Heart left ventricle (tissue), 16 donors: ENCODE results near the gene CLEC1B. TPM values are rescaled to one million over a fixed set of nuclear protein-coding genes. Genes with fewer than 3 reads are reported as not detected.
A peak's percentile ranks its signal among the peaks of the same experiment; 100 is the strongest.
"Not testable (repeated sequence)": the region's sequence is repeated elsewhere in the genome, so short reads cannot be mapped to it uniquely, and the experiment has no call there.

ENCODE experiments used
- ATAC-seq, 4 donors: fragments of 200-7000 bp; cut with Tn5 transposase; one replicate each; pipeline ENCODE4 v1.9.1; 2020 to 2022; ENCODE audit warnings: moderate library complexity in 4 of 4, mild to moderate bottlenecking in 3 of 4, moderate number of reproducible peaks in 1 of 4
- DNase-seq, 5 donors: peaks; one replicate each; pipeline ENCODE4 v3.0.0-alpha.2; 2020
- H3K27ac ChIP-seq, 12 donors: fragments of 200-600 bp; sonication (generic) in 4 of 12; one replicate each; pipeline versions ENCODE4 v1.5.0 to v1.8.0; 2016 to 2022; ENCODE audit warnings: mild to moderate bottlenecking in 2 of 12
- H3K27me3 ChIP-seq, 9 donors: fragments of 200-600 bp; sonication (generic) in 2 of 9; one replicate each; pipeline versions ENCODE4 v1.5.1 to v1.8.0; 2016 to 2022; ENCODE audit warnings: mild to moderate bottlenecking in 3 of 9
- H3K36me3 ChIP-seq, 9 donors: fragments of 200-600 bp; sonication (generic) in 2 of 9; one replicate each; pipeline versions ENCODE4 v1.5.0 to v1.8.0; 2018 to 2022; ENCODE audit warnings: mild to moderate bottlenecking in 2 of 9
- H3K4me1 ChIP-seq, 12 donors: fragments of 200-600 bp; sonication (generic) in 4 of 12; one replicate each; pipeline versions ENCODE4 v1.5.0 to v1.8.0; 2016 to 2022; ENCODE audit warnings: mild to moderate bottlenecking in 3 of 12
- H3K4me3 ChIP-seq, 12 donors: fragments of 200-600 bp; sonication (generic) in 4 of 12; one replicate each; pipeline versions ENCODE4 v1.5.0 to v1.8.0; 2017 to 2022; ENCODE audit warnings: mild to moderate bottlenecking in 9 of 12, moderate library complexity in 4 of 12
- H3K9me3 ChIP-seq, 12 donors: fragments of 200-600 bp; sonication (generic) in 4 of 12; one replicate each; pipeline versions ENCODE4 v1.5.0 to v1.8.0; 2016 to 2022; ENCODE audit warnings: mild to moderate bottlenecking in 1 of 12
- CTCF ChIP-seq, 12 donors: fragments of 200-600 bp; sonication (generic) in 4 of 12; IDR thresholded peaks; one replicate each; pipeline versions ENCODE4 v1.5.0 to v1.8.0; 2018 to 2022; ENCODE audit warnings: antibody characterized with exemption in 12 of 12, mild to moderate bottlenecking in 5 of 12
- POLR2A ChIP-seq, 2 donors: fragments of 450-650 bp; IDR thresholded peaks; one replicate each; pipeline ENCODE4 v1.6.1; 2017; ENCODE audit warnings: antibody characterized with exemption in 2 of 2, mild to moderate bottlenecking in 2 of 2, moderate library complexity in 2 of 2
- WGBS, 4 donors: extraction: QIAGEN DNeasy Blood & Tissue Kit in 2 of 4; methylation state at CpG; one replicate each; pipeline versions ENCODE4 v1.1.5 to v1.1.7; 2013 to 2018; 5-methylcytosine and 5-hydroxymethylcytosine counted together
- intact Hi-C, 10 donors: fragments of 100-400 bp; cut with DNase I; formaldehyde crosslinking; loops; one replicate each; pipeline versions ENCODE4 v1.11.1 to v1.14.2; 2022
- polyA plus RNA-seq, 2 donors: library from polyadenylated mRNA; stranded (reverse); fragments of 200-250 nt; gene quantifications; one replicate each; pipeline ENCODE4 v1.2.3, GENCODE V29; 2013
- total RNA-seq, 9 donors: library from RNA; depleted of rRNA in 2 of 9; stranded (reverse); fragments of >200 nt in 2 of 9; fragmentation: NEBNext Ultra II Directional in 3 of 9; extraction: Animal tissue kit (Norgen Biotek cat#: 25700) in 3 of 9; gene quantifications; one replicate each; pipeline versions ENCODE4 v1.1.0 to v1.2.4, GENCODE V29; 2016 to 2023
- donor health status: ischemic (EF 13 %, LVEDD 7.1; RV severe dilation, severe dysfunction).
- donor health status: healthy with polysubstance abuse.
- donor health status: DM: no; HTN: yes; CAD: no.
- donor health status: DM: no; HTN: no; CAD: no.
- donor health status: ischemic (EF 25% LVEDD 6.9; RV normal size, moderate dysfunction).
- donor health status: ischemic (EF 25% LVEDD 5.7; RV mildly dilated, moderate dysfunction).
- donor health status: healthy.
- donor health status: DM: yes; HTN: yes; CAD: no.
- donor health status: ischemic (EF 35%, LVEDD 5.7; RV mildly dilated, moderate dysfunction).
- donor health status: nonischemic (EF 11% LVEDD 7.7; RV severe dilation, severe dysfunction).
- donor health status: DM: yes; HTN: yes; CAD: no.
- donor health status: PGD.
- donor health status: ischemic (EF 29% LVEDD 5.4; RV normal size, mild dysfunction).
- donor health status: nonischemic (EF 23%, LVEDD 6.1; RV moderate dilation, normal function).

The CLEC1B gene
- total and polyA plus RNA-seq, 11 donors, result not detected

GRCh38 chr12:9961901-9962300 lies 37.0 kb downstream of the CLEC1B start:
- Histone ChIP-seq H3K4me3 (no peak overlapping the region), H3K36me3 (no peaks in the 10 kb centered on the region), H3K9me3 (no peaks in the 10 kb centered on the region), H3K27me3 (no peaks in the 10 kb centered on the region), H3K27ac (no peak overlapping the region), H3K4me1 (peaks cover 0 to 17% (median 0%) of the 10 kb centered on the region in 12 donors)
- DNase-seq (no peak), ATAC-seq (no peak)
- TF ChIP-seq CTCF (IDR thresholded peaks at IDR 0.05) (no peak), POLR2A (IDR thresholded peaks at IDR 0.05) (no peak)
- 60 to 80% (median 75%) methylated on average over 3 of the region's 3 CpGs for WGBS, 4 donors
- intact Hi-C loops, result no loop called here

- H3K4me1 ChIP-seq, result peaks cover 0 to 17% (median 0%) of the 10 kb centered on the region in 12 donors
- no peaks in the 10 kb centered on the region for H3K9me3 ChIP-seq
- no peak for DNase-seq
- ATAC-seq, result no peak
- no peak overlapping the region for H3K4me3 ChIP-seq
- 89 to 95% (median 93%) methylated on average over 3 of the region's 3 CpGs for WGBS, 4 donors
- TF ChIP-seq CTCF (IDR thresholded peaks at IDR 0.05) (no peak), POLR2A (IDR thresholded peaks at IDR 0.05) (no peak)
- H3K36me3 ChIP-seq, result no peaks in the 10 kb centered on the region
- intact Hi-C loops, result no loop called here
- H3K27ac ChIP-seq, result peak overlapping the region in 1 of 12 donors; percentile 75
- no peaks in the 10 kb centered on the region for H3K27me3 ChIP-seq
Measured at GRCh38 chr12:9961106-9961505, 37.8 kb downstream of the CLEC1B start.

- TF ChIP-seq CTCF (IDR thresholded peaks at IDR 0.05) (no peak), POLR2A (IDR thresholded peaks at IDR 0.05) (no peak)
- intact Hi-C loops, result no loop called here
- H3K4me1 ChIP-seq, result peaks cover 0 to 17% (median 0%) of the 10 kb centered on the region in 12 donors
- DNase-seq (no peak), ATAC-seq (no peak)
- H3K4me3 ChIP-seq, result no peak overlapping the region
- no peaks in the 10 kb centered on the region for H3K27me3 ChIP-seq
- peak overlapping the region in 1 of 12 donors; percentile 75 for H3K27ac ChIP-seq
- H3K36me3 ChIP-seq, result no peaks in the 10 kb centered on the region
- H3K9me3 ChIP-seq, result no peaks in the 10 kb centered on the region
- WGBS, 4 donors, result 69 to 83% (median 73%) methylated on average over 5 of the region's 5 CpGs
Measured at GRCh38 chr12:9960590-9960989, 38.3 kb downstream of the CLEC1B start.

- TF ChIP-seq POLR2A (IDR thresholded peaks at IDR 0.05) (no peak), CTCF (IDR thresholded peaks at IDR 0.05) (no peak)
- no peaks in the 10 kb centered on the region for H3K36me3 ChIP-seq
- intact Hi-C loops, result no loop called here
- peaks cover 0 to 3% (median 0%) of the 10 kb centered on the region in 9 donors for H3K27me3 ChIP-seq
- no peaks in the 10 kb centered on the region for H3K9me3 ChIP-seq
- H3K4me1 ChIP-seq, result peaks cover 0 to 17% (median 0%) of the 10 kb centered on the region in 12 donors
- no peak overlapping the region for H3K4me3 ChIP-seq
- H3K27ac ChIP-seq, result no peak overlapping the region
- DNase-seq (no peak), ATAC-seq (no peak)
Measured at GRCh38 chr12:9957834-9958233, 41.1 kb downstream of the CLEC1B start.

GRCh38 chr12:9952954-9953729 lies 45.8 kb downstream of the CLEC1B start:
- intact Hi-C loops, H3K36me3 ChIP-seq, H3K4me3 ChIP-seq, H3K9me3 ChIP-seq, ATAC-seq, H3K27me3 ChIP-seq, DNase-seq, H3K27ac ChIP-seq: not testable (repeated sequence)
- peaks cover 0 to 29% (median 0%) of the 10 kb centered on the region in 12 donors for H3K4me1 ChIP-seq
- WGBS, 4 donors, result 97 to 100% (median 97%) methylated on average over 3 to 25 of the region's 55 CpGs; no CpG with 5 or more reads in 1 of the 4 donors
